AG04449 (cell line): ENCODE measurements around the gene TCN1.
"Not testable (repeated sequence)": the region's sequence is repeated elsewhere in the genome, so short reads cannot be mapped to it uniquely, and the experiment has no call there.

Experiments used
- CTCF ChIA-PET: fragments of 350-600 bp; formaldehyde crosslinking; extraction: SDS; loops from one replicate; lab custom pipeline; 2021; ENCODE audit warnings: antibody characterized with exemption; lab: Yijun Ruan, JAX
- POLR2A ChIA-PET: fragments of 400-600, 350-600 bp; formaldehyde crosslinking; extraction: SDS; loops from one replicate; lab custom pipeline; 2020; ENCODE audit warnings: antibody characterized with exemption, inconsistent platforms; lab: Yijun Ruan, JAX
- DNase-seq: peaks from one replicate; pipeline ENCODE4 v3.0.0-alpha.2; 2010; ENCODE audit warnings: low read depth, low spot score
- H3K4me3 ChIP-seq: 2 replicates; pipeline ENCODE4 v1.5.1; 2011; ENCODE audit warnings: low read depth, mild to moderate bottlenecking, control low read depth, low read length
- TF ChIP-seq, protein P1 (sequence below): IDR thresholded peaks from one replicate; pipeline ENCODE4 v1.5.1; 2011; ENCODE audit warnings: mild to moderate bottlenecking, moderate library complexity, low read length, control low read depth, inconsistent platforms; ENCODE audit not compliant: insufficient read depth; ENCODE audit errors: missing control alignments

TCN1 gene

DNA sequence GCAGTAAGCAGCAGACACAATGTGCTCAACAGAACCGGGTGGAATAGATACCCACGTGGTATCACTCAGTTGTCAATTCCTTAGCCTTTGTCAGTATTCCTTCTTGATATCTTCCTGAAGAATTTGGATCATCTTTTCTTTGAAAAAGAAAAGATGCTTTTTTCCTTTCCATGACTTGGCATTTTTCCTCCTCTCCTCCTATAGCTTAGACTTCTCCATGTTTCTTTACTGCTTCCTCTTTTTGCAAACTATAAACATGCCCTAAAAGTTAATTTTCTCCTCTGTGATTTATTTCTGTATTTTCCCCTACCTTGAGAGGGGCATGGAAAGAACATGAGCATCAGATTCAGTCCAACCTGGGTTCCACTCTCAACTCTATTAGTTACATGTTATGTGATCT, 32.7 kb downstream of the TCN1 start:
- H3K4me3 ChIP-seq = no peak overlapping the region
- no peak for DNase-seq
- TF ChIP-seq, protein P1, sequence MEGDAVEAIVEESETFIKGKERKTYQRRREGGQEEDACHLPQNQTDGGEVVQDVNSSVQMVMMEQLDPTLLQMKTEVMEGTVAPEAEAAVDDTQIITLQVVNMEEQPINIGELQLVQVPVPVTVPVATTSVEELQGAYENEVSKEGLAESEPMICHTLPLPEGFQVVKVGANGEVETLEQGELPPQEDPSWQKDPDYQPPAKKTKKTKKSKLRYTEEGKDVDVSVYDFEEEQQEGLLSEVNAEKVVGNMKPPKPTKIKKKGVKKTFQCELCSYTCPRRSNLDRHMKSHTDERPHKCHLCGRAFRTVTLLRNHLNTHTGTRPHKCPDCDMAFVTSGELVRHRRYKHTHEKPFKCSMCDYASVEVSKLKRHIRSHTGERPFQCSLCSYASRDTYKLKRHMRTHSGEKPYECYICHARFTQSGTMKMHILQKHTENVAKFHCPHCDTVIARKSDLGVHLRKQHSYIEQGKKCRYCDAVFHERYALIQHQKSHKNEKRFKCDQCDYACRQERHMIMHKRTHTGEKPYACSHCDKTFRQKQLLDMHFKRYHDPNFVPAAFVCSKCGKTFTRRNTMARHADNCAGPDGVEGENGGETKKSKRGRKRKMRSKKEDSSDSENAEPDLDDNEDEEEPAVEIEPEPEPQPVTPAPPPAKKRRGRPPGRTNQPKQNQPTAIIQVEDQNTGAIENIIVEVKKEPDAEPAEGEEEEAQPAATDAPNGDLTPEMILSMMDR = no peak
- ChIA-PET POLR2A (no interaction called here), CTCF (no interaction called here)

DNA sequence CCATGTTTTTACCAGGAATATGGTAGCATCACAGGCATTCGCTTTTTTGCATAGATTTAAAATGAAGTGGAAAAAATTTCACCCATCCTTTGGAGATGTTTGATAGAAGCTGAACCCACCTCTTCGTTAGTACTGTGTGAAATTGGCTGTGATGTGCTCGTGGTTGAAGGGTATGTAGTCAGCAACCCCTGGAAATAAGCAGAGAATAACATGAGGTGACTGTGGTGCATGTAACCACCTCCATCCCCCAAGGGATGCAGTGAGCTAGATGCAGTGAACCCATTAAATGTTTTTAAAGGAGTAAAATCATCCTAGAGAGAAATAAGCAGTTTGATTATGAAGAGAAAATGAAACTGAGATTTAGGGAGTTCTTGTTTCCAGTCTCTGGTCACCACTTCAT, 36.9 kb downstream of the TCN1 start:
- TF ChIP-seq, protein P1 = no peak
- no peak for DNase-seq
- ChIA-PET POLR2A (no interaction called here), CTCF (no interaction called here)
- no peak overlapping the region for H3K4me3 ChIP-seq

DNA sequence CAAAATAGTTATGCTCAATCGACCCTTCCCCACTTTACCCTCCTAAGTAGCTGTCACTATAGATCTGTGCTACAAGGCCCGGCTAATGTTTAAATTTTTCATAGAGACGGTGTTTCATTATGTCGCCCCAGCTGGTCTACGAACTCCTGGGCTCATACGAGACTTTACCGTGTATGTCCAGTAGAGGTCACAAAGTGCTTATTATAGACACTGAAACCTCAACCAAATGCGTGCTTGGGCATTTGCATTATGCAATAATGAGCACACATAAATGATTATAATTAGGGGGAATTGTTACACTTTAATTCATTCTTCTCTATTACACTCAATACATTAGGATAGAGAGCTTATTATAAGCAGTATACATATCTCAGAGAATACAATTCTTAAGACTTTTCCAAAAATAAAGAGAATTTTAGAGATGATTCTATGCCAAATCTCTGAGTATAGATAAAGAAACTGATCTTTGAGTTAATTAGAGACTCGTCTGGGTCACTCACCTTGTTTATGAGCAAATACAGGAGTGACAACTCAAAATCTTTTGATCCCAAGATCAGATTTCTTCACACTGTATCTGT, 43.2 kb downstream of the TCN1 start:
- TF ChIP-seq, protein P1 = peak; percentile 33
- CTCF ChIA-PET = interaction anchor here (1.0 to 1.2 kb wide), 4 partner anchors 11 to 429 kb away, joined by 3 to 9 read pairs (median 3); no protein-coding TSS in a partner anchor
- POLR2A ChIA-PET = no interaction called here

DNA sequence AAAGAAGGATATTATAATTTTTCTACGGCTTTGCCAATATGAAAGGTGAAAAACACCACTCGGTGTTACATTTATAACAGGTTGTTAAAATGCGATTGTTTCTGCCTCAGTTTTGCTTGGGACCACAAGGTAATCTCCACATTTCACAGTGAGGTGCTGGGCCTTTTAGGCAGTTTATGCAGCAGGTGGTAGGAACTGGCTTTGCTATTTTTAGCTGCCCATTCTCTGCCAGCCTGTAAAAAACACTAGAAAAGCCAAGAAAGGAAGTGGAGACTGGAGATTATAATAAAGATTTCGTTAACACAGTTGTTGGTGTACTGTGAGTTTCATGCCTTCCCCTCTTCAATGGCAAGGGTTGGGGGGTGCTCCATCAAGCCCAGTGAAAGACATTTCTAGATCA, 47.7 kb downstream of the TCN1 start:
- H3K4me3 ChIP-seq = no peak overlapping the region
- CTCF ChIA-PET = no interaction called here
- no peak for DNase-seq
- TF ChIP-seq, protein P1 = no peak
- POLR2A ChIA-PET = no interaction called here

More for the DNA sequence above, 43.2 kb downstream of the TCN1 start:
- no peak overlapping the region for H3K4me3 ChIP-seq
- DNase-seq = no peak

DNA sequence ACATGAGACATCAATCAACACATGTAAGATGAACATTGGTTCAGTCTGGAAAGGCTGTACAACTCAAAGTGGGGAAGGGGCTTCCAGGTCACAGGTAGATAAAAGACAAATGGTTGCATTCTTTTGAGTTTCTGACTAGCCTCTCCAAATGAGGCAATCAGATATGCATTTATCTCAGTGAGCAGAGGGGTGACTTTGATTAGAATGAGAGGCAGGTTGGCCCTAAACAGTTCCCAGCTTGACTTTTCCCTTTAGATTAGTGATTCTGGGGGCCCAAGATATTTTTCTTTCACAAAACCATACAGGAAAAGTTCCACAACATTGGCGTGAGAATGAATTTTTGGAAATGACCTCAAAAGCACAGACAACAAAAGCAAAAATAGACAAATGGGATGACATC, 49.9 kb downstream of the TCN1 start:
- POLR2A ChIA-PET, DNase-seq, H3K4me3 ChIP-seq: not testable (repeated sequence)
- CTCF ChIA-PET = interaction anchor here (1.1 kb wide), 1 partner anchor 136 kb away, joined by 4 read pairs; no protein-coding TSS in a partner anchor

DNA sequence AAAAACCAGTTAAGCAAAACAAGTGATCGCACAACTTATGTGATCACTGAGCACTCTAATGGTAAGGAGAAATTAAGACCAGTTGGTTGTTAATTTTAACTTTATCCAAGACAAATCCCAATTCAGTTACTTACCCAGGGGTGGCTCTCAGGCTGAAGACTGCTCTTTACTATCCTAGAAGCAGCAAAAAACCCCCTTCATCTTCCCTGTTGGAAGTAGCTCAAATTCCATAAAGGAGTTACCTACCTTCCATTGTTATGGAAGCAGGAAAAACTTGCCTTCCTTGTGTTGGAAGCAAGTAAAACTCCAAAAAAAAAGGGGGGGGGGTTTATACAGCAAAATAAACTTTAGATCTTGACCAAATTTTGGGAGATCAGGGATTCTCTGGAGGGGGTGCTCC, 50.5 kb downstream of the TCN1 start:
- POLR2A ChIA-PET = no interaction called here
- no peak for DNase-seq
- TF ChIP-seq, protein P1 = no peak
- CTCF ChIA-PET = interaction anchor here (1.1 kb wide), 1 partner anchor 136 kb away, joined by 4 read pairs; no protein-coding TSS in a partner anchor
- H3K4me3 ChIP-seq = no peak overlapping the region

DNA sequence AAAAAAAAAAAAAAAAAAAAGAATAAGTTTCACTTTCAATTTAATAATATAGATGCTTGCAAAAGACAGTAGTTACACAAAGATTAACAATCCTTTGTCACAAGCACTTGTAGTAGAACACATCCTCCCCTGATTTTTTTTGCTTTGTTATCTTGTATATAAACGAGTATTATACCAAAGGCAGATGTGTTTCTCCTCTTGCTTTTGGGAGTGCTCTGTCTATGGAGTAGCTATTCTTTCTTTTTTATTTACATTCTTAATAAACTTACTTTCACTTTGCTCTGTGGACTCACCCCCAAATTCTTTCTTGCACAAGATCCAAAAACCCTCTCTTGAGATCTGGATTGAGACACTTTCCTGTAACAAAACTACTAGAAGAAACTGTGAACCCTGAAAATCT, 52.3 kb downstream of the TCN1 start:
- TF ChIP-seq, protein P1 = no peak
- H3K4me3 ChIP-seq = no peak overlapping the region
- POLR2A ChIA-PET = no interaction called here
- CTCF ChIA-PET = no interaction called here
- DNase-seq = no peak
